Kidney glomerular epithelial cell (primary cell): ENCODE data around the gene CNTN4.
"Not testable (repeated sequence)": the region's sequence is repeated elsewhere in the genome, so short reads cannot be mapped to it uniquely, and the experiment has no call there.

Experiments used
- DNase-seq: peaks from one replicate; lab custom pipeline; 2025; lab: John Stamatoyannopoulos, UW

Gene CNTN4

DNA sequence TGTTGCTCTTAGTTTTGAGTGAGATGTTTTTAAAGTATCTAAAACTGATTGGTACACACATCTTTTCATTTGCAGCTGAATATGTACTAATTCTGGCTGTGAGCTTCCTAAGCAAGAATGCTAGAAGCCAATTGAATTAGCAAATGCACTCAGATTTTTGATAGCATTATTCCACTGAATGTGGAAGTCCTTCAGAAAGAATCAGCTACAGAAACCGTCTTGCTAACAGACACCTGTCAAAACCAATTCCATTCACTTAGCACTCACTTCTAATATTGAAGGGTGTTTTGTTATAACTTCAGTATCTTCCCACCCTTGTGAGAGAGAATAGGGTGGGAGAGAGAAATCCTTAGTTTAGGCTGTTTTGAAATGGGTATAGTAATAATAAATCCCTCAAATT lies 693.8 kb downstream of the CNTN4 start:
- no peak for DNase-seq

- DNase-seq = no peak
Observed at GRCh38 chr3:2793987-2794386, 695.3 kb downstream of the CNTN4 start.

DNA sequence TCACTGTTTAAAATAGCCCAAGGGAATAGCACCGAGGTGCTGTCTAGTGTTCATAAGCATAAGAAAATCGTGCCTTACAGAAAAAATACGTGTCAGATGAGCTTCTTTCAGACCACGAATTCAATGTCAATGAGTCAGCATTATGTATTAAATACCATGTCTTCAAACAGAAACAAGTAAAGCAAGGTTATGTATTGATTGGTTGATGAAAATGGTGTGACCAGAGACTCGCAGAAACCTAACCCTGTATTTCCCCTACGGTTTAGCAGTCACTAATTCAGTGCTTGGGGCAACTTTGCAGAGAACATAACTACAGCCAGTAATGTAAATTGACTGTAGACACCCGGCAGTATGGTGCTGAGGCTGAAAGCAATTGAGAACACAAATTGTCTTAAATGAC lies 703.8 kb downstream of the CNTN4 start:
- DNase-seq = no peak

GRCh38 chr3:2807514-2807913 lies 708.8 kb downstream of the CNTN4 start:
- DNase-seq = no peak

DNA sequence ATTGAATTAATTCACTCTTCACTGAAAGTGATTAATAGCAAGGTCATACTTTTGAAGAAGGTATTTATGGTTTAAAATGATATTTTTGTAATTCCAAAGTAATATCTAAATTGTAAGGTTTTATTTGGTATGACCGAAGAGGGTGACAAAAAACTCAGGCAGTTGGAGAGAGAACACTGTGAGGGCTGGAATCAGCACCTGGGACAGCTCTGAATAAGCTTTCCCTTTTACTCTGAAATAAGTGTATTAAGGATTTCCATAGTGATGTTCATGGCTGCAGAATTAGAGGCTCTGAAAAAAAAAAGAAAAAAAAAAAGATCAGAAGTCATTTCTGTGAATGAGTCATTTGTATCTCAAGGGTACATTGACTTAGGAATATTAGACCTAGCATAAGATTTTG lies 712.1 kb downstream of the CNTN4 start:
- DNase-seq = no peak

DNA sequence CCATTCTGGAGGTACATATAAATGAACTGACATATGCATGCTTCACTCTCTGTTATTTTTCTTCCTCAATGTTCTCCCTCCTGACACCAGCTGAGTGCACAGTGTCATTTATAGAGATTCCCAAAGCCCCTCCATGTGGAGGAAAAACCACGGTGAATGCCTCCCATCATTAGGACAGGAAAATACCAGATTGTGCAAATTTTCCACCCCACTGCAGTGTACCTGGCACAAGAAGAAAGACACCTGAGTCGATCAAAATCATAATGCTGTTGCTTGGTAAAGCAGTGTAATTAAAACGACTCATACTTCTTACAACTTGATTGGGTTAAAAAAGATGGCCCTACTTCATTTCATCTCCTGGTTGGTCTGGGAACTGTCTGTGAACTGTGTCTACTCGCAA lies 720.9 kb downstream of the CNTN4 start:
- DNase-seq = no peak

- not testable (repeated sequence) for DNase-seq
Observed at GRCh38 chr3:2820982-2821381, 722.3 kb downstream of the CNTN4 start.

- no peak for DNase-seq
Observed at GRCh38 chr3:2822611-2823010, 723.9 kb downstream of the CNTN4 start.

- peak; percentile 9 for DNase-seq
Observed at GRCh38 chr3:2823031-2823430, 724.4 kb downstream of the CNTN4 start.

GRCh38 chr3:2823437-2824211 lies 725.0 kb downstream of the CNTN4 start:
- no peak for DNase-seq

- DNase-seq = no peak
Observed at GRCh38 chr3:2826036-2826435, 727.4 kb downstream of the CNTN4 start.

GRCh38 chr3:2826453-2826852 lies 727.8 kb downstream of the CNTN4 start:
- DNase-seq = no peak

- DNase-seq = no peak
Observed at GRCh38 chr3:2837239-2837638, 738.6 kb downstream of the CNTN4 start.

- DNase-seq = no peak
Observed at GRCh38 chr3:2837910-2838309, 739.2 kb downstream of the CNTN4 start.

- DNase-seq = no peak
Observed at GRCh38 chr3:2838546-2839157, 740.0 kb downstream of the CNTN4 start.

DNA sequence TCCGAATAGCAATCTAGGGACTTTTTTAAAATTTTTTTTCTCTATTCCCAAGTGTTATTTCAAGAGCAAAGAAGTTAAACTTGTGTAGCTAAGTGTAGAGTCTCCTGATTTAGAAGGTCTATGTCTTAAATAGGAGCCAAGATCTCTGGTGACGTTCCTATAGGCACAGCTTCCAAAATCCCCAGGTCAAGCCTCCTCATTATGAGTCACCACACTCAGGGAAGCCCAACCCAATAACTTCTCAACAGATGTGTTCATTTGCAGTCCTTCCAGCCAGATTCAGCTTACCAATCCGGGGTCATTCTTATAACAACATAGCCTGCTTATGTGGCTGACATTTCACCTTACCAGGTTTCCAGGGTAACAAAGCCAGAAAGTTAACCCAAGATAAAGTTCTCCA lies 741.2 kb downstream of the CNTN4 start:
- DNase-seq = no peak

DNA sequence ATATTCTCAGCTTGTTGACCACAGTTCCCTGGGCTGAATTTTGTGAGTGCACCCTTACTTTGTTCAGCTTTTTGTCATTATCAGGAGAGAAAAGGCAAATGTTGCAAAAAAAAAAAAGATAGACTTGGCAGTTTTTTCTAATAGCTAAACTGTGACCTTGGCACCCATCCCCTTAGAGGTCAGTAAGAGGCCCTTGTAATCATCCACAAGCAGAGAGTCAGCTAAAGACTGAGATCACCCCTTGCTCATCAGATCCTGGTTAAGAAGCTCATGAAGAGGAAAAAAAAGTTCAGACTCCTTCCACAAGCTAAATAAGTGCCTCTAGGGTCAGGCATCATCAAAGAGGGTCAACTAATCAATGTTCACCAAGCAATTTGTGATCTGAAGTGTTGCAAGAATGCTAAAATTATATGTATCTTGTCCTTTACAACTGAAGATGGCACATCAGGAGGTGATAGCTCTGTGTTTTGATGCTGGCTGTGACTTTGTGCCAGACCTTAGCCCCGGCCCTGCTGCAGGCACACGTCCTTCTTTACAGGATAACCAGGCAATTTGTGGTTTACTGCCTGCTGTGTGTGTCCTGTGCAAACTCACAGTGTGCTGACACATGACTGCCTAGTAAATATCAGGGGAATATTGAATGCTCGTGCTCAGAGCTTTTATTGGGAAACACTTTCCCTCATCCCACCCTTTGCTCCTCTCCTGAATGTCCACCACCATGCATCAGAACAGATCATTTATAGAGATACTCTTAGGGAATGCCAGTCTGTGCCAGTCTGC lies 748.6 kb downstream of the CNTN4 start:
- no peak for DNase-seq

DNA sequence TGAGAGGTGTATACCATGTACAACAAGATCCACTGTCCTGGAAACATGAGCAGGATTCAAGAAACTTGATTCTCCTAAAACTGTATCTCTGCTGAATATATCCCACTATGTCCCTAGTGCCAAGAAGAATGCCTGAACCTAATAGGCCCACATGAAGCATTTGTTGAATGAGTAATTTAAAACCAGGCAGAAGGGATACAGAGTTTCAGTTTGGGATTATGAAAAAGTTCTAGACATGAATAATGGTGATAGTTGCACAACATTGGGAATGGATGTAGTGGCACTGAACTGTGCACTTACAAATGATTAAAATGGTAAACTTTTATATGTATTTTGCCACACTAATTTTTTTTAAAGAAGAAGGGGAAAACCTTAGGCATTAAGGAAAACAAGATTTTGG lies 750.4 kb downstream of the CNTN4 start:
- no peak for DNase-seq

DNA sequence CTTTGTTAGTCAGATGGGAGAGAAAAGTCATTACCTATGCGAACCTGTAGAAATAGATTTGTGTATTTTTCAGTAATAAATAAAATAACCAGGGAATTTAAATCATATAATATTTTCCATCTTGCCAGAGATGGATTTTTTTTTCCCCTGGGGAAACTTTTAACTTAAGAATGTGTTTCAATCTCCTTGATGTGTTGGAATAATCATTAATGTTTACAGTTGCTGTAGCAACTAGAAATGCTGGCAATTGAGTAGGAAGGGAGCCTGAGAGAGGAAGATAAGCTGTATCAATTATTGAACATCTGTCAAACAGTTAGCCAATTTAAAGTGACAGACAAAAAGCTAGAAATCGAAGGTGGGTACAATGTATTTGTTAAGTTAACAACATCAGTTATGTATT lies 752.0 kb downstream of the CNTN4 start:
- no peak for DNase-seq

- peak; percentile 12 for DNase-seq
Observed at GRCh38 chr3:2851361-2851760, 752.7 kb downstream of the CNTN4 start.

DNA sequence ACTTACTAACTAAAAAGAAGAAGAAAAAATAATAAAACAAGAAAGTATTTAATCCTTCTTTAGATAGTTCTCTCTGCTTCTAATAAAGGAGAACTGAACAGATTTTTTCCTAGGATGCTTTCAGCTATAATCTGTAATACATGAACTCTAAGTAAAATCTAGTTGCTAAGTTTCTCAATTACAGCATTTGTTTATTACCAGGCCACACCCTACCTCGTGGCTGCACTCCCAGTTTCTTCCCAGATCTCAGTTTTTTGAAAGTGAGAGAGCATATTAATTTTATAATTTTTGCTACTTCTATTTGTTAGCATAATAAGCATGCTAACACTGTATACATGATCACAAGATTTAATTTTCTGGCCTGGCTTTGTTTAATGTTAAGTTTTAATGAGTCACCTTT lies 753.2 kb downstream of the CNTN4 start:
- no peak for DNase-seq

DNA sequence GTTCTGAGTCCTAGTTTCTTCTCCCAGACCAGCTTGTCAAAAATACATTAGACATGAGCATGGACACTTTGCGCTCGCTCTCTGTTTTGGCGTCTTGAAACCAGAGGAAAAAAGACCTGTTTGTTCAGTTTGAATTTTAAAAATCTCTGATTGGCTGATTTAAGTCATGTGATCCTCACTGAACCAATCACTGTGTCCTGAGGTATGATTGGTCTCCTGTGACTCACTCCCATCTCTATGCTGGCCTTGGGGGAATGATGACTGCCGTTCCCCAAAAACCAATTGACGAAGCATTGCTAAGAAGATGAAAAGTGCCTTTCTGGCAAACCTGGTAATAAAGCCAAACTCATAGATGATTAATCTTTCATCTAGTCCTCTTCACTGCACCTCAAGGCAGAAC lies 755.0 kb downstream of the CNTN4 start:
- no peak for DNase-seq
